Karpas-422 (cell line): Measurements from ENCODE around the gene CACTIN. TPM values are rescaled to one million over a fixed set of nuclear protein-coding genes. Genes with fewer than 3 reads are reported as not detected.

ENCODE experiments used
- DNase-seq: peaks from one replicate; pipeline ENCODE4 v3.0.0-alpha.2; 2015
- H2AFZ ChIP-seq: fragments of 200-600 bp; sonication (generic); 2 replicates; pipeline ENCODE4 v1.6.1; 2014; ENCODE audit warnings: antibody characterized with exemption, low read length, mixed read lengths
- H3K27ac ChIP-seq: fragments of 200-600 bp; sonication (generic); 2 replicates; pipeline ENCODE4 v1.5.1; 2014; ENCODE audit warnings: mild to moderate bottlenecking, low read length, moderate library complexity
- H3K27me3 ChIP-seq: fragments of 200-600 bp; sonication (generic); 2 replicates; pipeline ENCODE4 v1.6.1; 2014; ENCODE audit warnings: low read length, mixed read lengths
- H3K36me3 ChIP-seq: fragments of 200-600 bp; sonication (generic); 2 replicates; pipeline ENCODE4 v1.6.1; 2014; ENCODE audit warnings: low read length, mixed read lengths; ENCODE audit not compliant: insufficient read depth
- H3K4me1 ChIP-seq: fragments of 200-600 bp; sonication (generic); 2 replicates; pipeline ENCODE4 v1.6.1; 2014; ENCODE audit warnings: mild to moderate bottlenecking, low read length, mixed read lengths
- H3K4me2 ChIP-seq: fragments of 200-600 bp; sonication (generic); 2 replicates; pipeline ENCODE4 v1.6.1; 2014; ENCODE audit warnings: low read length, low read depth, mild to moderate bottlenecking; ENCODE audit not compliant: poor library complexity, severe bottlenecking
- H3K4me3 ChIP-seq: fragments of 200-600 bp; sonication (generic); 2 replicates; pipeline ENCODE4 v1.5.1; 2014; ENCODE audit warnings: mild to moderate bottlenecking, antibody characterized with exemption, low read length, mixed read lengths
- H3K79me2 ChIP-seq: fragments of 200-600 bp; sonication (generic); 2 replicates; pipeline ENCODE4 v1.6.1; 2014; ENCODE audit warnings: mild to moderate bottlenecking, low read length, mixed read lengths
- H3K9ac ChIP-seq: fragments of 200-600 bp; sonication (generic); 2 replicates; pipeline ENCODE4 v1.6.0; 2014; ENCODE audit warnings: low read length
- H3K9me2 ChIP-seq: fragments of 200-600 bp; sonication (generic), shearing (Covaris generic); replicated peaks from 2 replicates; pipeline ENCODE4 v1.6.0; 2014; ENCODE audit warnings: mild to moderate bottlenecking, low read length, moderate library complexity; ENCODE audit not compliant: insufficient read depth
- H3K9me3 ChIP-seq: fragments of 300-700, 200-600 bp; sonication (generic); 2 replicates; pipeline ENCODE4 v1.6.1; 2014; ENCODE audit warnings: low read length, mixed read lengths
- H4K20me1 ChIP-seq: fragments of 200-600 bp; sonication (generic); 2 replicates; pipeline ENCODE4 v1.6.1; 2014; ENCODE audit warnings: mild to moderate bottlenecking, antibody characterized with exemption, low read length, low read depth; ENCODE audit not compliant: insufficient read depth
- total RNA-seq: library from RNA; depleted of rRNA; stranded (reverse); fragments of >200 nt; shearing (Covaris generic); gene quantifications from 2 replicates; pipeline ENCODE4 v1.2.3, GENCODE V29; 2014; ENCODE audit warnings: low replicate concordance

CACTIN gene
- total RNA-seq, 1 experiment from 2014 or later: 9.5 TPM

- no peak overlapping the region for H3K4me3 ChIP-seq
- H3K9me2 ChIP-seq: no peaks in the 10 kb centered on the region
- H3K27me3 ChIP-seq: no peaks in the 10 kb centered on the region
- no peak overlapping the region for H3K9ac ChIP-seq
- H3K4me1 ChIP-seq: peaks cover 7% of the 10 kb centered on the region; the same call in 1 of the 2 replicates
- DNase-seq: no peak
- H3K27ac ChIP-seq: no peak overlapping the region
- H4K20me1 ChIP-seq: peaks cover 10% of the 10 kb centered on the region; the same call in 1 of the 2 replicates
- no peak overlapping the region for H3K4me2 ChIP-seq
- no peaks in the 10 kb centered on the region for H3K79me2 ChIP-seq
- no peaks in the 10 kb centered on the region for H3K9me3 ChIP-seq
- no peak overlapping the region for H2AFZ ChIP-seq
- no peaks in the 10 kb centered on the region for H3K36me3 ChIP-seq
These were observed 23.3 kb downstream of the CACTIN start for GRCh38 chr19:3603121-3603811.

DNA sequence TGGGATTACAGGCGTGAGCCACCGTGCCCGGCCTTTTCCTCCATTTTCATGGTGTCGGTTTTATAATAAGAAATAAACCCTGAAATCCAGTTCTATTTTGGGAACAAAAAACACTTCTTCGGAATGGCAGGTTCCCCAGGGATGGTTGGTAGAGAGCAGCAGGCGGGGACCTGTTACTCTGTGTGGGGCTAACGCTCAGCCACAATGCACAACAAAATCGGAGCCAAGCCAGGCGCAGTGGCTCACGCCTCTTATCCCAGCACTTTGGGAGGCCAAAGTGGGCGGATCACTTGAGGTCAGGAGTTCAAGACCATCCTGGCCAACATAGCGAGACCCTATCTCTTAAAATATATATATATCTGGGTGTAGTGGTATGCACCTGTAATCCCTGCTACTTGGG, 25.6 kb downstream of the CACTIN start:
- peaks cover 7% of the 10 kb centered on the region; the same call in 1 of the 2 replicates for H3K4me1 ChIP-seq
- no peaks in the 10 kb centered on the region for H3K9me2 ChIP-seq
- DNase-seq: no peak
- H3K9ac ChIP-seq: no peak overlapping the region
- no peak overlapping the region for H3K4me2 ChIP-seq
- no peaks in the 10 kb centered on the region for H3K27me3 ChIP-seq
- peaks cover 5% of the 10 kb centered on the region; the same call in 1 of the 2 replicates for H4K20me1 ChIP-seq
- no peaks in the 10 kb centered on the region for H3K36me3 ChIP-seq
- H3K27ac ChIP-seq: no peak overlapping the region
- H3K4me3 ChIP-seq: no peak overlapping the region
- H3K79me2 ChIP-seq: no peaks in the 10 kb centered on the region
- H2AFZ ChIP-seq: no peak overlapping the region
- no peaks in the 10 kb centered on the region for H3K9me3 ChIP-seq

DNA sequence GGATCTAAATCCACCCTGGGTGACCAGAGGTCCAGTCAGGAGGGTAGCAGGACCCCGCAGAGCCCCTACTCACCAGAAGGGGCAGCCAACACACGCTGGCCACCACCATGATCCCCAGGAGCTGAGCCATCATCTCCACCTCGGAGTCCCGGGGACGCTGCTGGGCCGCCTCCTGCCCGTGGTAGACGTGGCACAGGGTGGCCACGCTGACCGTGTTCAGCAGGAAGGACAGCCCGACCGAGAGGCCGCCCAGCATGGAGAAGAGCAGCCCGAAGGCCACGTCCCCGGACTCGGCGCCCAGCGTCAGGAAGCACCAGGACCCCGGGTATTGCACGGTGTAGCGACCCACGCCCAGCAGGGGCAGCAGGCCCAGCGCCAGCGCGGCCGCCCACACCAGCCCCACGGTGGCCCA, 26.8 kb downstream of the CACTIN start:
- H3K36me3 ChIP-seq: no peaks in the 10 kb centered on the region
- H3K9me3 ChIP-seq: no peaks in the 10 kb centered on the region
- no peaks in the 10 kb centered on the region for H3K79me2 ChIP-seq
- no peak overlapping the region for H3K4me2 ChIP-seq
- no peak overlapping the region for H3K4me3 ChIP-seq
- no peak for DNase-seq
- H3K27me3 ChIP-seq: no peaks in the 10 kb centered on the region
- H3K9me2 ChIP-seq: no peaks in the 10 kb centered on the region
- H2AFZ ChIP-seq: no peak overlapping the region
- no peaks in the 10 kb centered on the region for H4K20me1 ChIP-seq
- no peak overlapping the region for H3K9ac ChIP-seq
- H3K27ac ChIP-seq: no peak overlapping the region
- peaks cover under 1% of the 10 kb centered on the region; the same call in 1 of the 2 replicates for H3K4me1 ChIP-seq

DNA sequence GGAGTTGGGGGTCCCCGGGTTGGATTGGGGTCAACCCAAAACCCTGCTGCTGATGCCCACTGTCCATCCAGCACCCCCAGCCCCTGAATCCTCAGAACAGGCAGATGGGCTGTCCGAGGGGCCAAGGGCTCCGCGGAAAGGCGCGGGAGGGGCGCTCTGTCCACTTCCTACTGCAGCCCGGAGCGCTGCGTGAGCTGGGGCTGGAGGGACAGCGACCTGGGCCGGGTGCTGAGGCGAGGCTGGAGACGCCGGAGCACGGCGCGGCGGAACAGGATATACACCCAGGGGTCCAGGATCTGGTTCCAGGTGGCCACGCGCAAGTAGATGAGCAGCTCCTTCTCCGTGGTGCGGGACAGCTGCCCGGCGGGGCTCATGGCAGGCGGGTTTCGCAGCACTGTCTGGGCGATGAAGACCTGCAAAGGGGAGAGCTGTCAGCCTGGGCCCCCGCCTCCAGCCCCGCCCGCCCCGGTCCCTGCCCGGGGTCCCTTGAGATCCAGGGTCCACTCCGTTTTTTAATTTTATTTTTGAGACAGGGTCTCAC, 31.0 kb downstream of the CACTIN start:
- Histone ChIP-seq H3K27me3 (no peaks in the 10 kb centered on the region), H3K9me2 (no peaks in the 10 kb centered on the region), H3K36me3 (no peaks in the 10 kb centered on the region), H3K4me2 (no peak overlapping the region), H4K20me1 (no peaks in the 10 kb centered on the region), H3K4me1 (no peaks in the 10 kb centered on the region), H3K79me2 (no peaks in the 10 kb centered on the region), H3K27ac (no peak overlapping the region), H3K9me3 (peaks cover 12% of the 10 kb centered on the region), H3K9ac (no peak overlapping the region), H2AFZ (no peak overlapping the region), H3K4me3 (no peak overlapping the region)
- no peak for DNase-seq

- Histone ChIP-seq H3K9me3 (peaks cover 16% of the 10 kb centered on the region), H3K79me2 (no peaks in the 10 kb centered on the region), H3K36me3 (no peaks in the 10 kb centered on the region), H2AFZ (no peak overlapping the region), H3K27me3 (no peaks in the 10 kb centered on the region), H3K9me2 (no peaks in the 10 kb centered on the region), H3K4me1 (no peaks in the 10 kb centered on the region), H3K4me3 (no peak overlapping the region), H3K9ac (no peak overlapping the region), H4K20me1 (no peaks in the 10 kb centered on the region), H3K27ac (no peak overlapping the region), H3K4me2 (no peak overlapping the region)
- DNase-seq: peak; percentile 20
These were observed 33.4 kb downstream of the CACTIN start for GRCh38 chr19:3593156-3593555.

- no peak overlapping the region for H3K4me2 ChIP-seq
- H3K9me2 ChIP-seq: no peaks in the 10 kb centered on the region
These were observed 34.5 kb downstream of the CACTIN start for GRCh38 chr19:3591876-3592613.

DNA sequence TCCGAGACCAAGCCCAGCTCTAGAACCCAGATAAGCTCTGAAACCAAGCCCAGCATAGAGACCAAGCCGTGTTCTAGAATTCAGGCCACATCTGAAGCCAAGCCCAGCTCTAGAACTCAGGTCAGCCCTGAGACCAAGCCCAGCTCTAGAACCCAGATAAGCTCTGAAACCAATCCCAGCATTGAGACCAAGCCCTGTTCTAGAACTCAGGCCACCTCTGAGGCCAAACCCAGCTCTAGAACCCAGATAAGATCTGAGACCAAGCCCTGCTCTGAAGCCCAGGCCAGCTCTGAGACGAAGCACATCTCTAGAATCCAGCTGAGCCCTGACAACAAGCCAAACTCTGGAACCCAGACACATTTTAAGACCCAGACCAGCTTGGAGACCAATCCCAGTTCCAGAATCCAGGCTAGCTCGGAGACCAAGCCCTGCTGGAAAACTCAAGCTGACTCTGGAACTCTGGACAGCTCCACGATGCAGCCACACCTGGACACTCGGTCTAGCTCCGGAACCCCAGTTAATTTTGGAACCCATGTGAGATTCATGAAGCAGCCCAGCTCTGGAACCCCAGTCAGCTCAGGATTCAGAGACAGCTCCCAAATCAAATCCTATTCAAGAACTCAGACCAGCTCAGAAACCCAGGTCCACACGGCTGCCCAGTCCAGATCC, 35.5 kb downstream of the CACTIN start:
- H3K9me3 ChIP-seq: peaks cover 16% of the 10 kb centered on the region
- no peak overlapping the region for H3K27ac ChIP-seq
- H3K4me1 ChIP-seq: no peaks in the 10 kb centered on the region
- no peaks in the 10 kb centered on the region for H3K27me3 ChIP-seq
- no peaks in the 10 kb centered on the region for H3K79me2 ChIP-seq
- H3K9ac ChIP-seq: no peak overlapping the region
- H3K36me3 ChIP-seq: no peaks in the 10 kb centered on the region
- no peaks in the 10 kb centered on the region for H4K20me1 ChIP-seq
- H3K9me2 ChIP-seq: no peaks in the 10 kb centered on the region
- no peak overlapping the region for H2AFZ ChIP-seq
- peak; percentile 36 for DNase-seq
- H3K4me2 ChIP-seq: no peak overlapping the region
- H3K4me3 ChIP-seq: no peak overlapping the region

More at GRCh38 chr19:3591876-3592613, 34.5 kb downstream of the CACTIN start:
- Histone ChIP-seq H2AFZ (no peak overlapping the region), H3K79me2 (no peaks in the 10 kb centered on the region), H4K20me1 (no peaks in the 10 kb centered on the region), H3K36me3 (no peaks in the 10 kb centered on the region), H3K27ac (no peak overlapping the region), H3K27me3 (no peaks in the 10 kb centered on the region), H3K4me3 (no peak overlapping the region), H3K9ac (no peak overlapping the region), H3K4me1 (no peaks in the 10 kb centered on the region), H3K9me3 (peaks cover 16% of the 10 kb centered on the region)
- peak; percentile 20 for DNase-seq

- Histone ChIP-seq H3K27me3 (no peaks in the 10 kb centered on the region), H3K4me1 (no peaks in the 10 kb centered on the region), H3K4me2 (no peak overlapping the region), H2AFZ (no peak overlapping the region), H3K9ac (no peak overlapping the region), H4K20me1 (no peaks in the 10 kb centered on the region), H3K4me3 (no peak overlapping the region), H3K9me3 (peaks cover 16% of the 10 kb centered on the region), H3K79me2 (no peaks in the 10 kb centered on the region), H3K9me2 (no peaks in the 10 kb centered on the region), H3K27ac (no peak overlapping the region), H3K36me3 (no peaks in the 10 kb centered on the region)
- DNase-seq: peak; percentile 16
These were observed 36.6 kb downstream of the CACTIN start for GRCh38 chr19:3589949-3590348.
